HG02973 (cell line): ENCODE data around the gene VTCN1.

ENCODE experiments used
- ATAC-seq: cut with Tn5 transposase; IDR thresholded peaks from one replicate; pipeline ENCODE4 v1.9.1; 2021; ENCODE audit warnings: moderate library complexity; ENCODE audit not compliant: unreplicated experiment

VTCN1 gene

DNA sequence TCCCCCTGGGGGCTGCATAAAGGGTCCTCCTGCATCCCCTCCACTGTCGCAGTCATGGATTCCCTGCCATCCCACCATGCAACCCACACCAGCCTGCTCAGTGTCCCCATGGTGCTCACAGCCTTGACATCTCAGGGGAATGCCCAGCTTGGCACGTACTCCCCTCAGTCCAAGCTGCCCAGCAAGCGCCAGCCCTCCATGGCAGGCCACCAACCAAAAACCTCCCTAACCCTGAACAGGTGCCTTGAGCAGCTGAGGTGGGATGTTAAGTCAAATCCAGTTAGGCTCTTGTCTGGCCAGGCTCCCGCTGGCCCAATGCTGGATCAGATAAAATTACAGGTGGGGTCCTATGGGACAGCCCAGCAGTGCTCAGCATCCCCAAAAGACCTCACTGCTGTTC lies 341 bp downstream of the VTCN1 start:
- ATAC-seq: no peak

- no peak for ATAC-seq
Observed at GRCh38 chr1:117209094-117209493, 1.6 kb downstream of the VTCN1 start.

- ATAC-seq: no peak
Observed at GRCh38 chr1:117208580-117208979, 2.1 kb downstream of the VTCN1 start.

DNA sequence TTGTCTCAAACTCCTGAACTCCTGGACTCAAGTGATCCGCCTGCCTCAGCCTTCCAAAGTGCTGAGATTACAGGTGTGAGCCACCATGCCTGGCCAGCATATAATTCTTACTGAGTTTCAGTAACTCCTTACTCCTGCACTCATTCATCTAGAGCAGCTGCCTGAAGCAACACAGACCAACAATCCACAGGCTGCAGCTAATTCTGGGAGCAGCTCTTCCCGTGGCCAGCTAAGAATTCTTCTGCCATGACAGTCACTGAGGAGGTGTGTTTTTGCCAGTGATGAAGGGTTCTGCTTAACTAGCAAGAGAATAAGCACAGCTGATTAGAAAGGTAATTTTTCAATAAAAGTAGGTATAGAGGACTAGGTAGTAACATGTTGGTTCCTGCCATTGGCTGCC lies 5.4 kb downstream of the VTCN1 start:
- ATAC-seq: no peak

DNA sequence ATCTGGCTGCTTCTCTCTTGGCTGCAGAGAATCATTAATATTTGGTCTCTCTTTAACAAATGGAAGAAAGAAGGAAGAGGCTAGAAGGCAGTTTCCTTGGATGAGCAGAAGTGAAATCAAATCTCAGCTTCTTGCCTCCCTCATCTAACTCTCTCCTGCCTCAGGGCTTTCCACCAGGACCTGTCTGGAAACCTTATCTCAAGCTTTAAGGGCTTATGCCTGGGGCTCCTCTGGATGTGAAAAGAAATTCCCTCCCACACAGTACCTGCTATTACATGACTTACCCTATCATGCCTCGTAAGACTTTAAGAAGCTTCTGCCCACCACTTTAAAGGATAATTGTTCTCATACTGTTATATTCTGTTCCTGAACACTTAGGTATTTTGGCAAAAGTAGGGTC lies 8.9 kb downstream of the VTCN1 start:
- no peak for ATAC-seq

DNA sequence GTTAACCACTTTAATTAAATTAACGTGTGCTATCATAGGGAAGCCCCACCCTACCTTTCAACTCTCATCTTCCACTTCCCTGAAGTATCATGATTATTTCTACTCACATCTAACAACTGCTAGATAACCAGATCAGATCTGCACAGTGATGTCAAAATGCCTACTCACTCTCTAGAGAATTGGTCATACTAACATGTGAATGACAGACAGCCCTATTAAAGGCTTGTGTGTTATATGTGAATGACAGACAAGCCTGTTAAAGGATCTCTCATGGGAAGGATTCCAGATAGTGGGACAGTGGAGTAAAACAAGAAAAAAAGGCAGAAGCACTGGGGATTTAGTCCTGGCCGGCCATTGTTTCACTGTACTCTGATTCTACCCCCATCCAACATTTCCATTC lies 12.6 kb downstream of the VTCN1 start:
- no peak for ATAC-seq

DNA sequence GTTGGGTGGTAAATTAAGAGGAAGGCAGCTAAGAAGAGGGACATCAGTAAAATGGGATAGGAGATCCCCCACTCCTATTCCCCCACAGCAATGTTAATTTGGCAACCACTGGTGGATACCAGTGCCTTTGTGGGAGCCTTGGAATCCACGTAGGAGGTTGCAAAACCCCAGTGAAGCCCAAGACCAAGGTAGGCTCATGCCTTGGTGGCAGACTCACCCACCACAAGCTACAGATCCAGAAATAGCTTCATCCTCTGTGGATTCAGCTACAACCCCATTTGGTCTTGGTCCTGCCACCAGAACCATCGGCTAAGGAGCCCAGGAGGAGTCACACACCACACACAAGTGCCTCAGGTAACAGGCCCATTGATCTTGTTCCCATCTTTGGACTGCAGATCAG lies 21.0 kb downstream of the VTCN1 start:
- no peak for ATAC-seq

GRCh38 chr1:117188816-117189437 lies 21.8 kb downstream of the VTCN1 start:
- ATAC-seq: no peak

DNA sequence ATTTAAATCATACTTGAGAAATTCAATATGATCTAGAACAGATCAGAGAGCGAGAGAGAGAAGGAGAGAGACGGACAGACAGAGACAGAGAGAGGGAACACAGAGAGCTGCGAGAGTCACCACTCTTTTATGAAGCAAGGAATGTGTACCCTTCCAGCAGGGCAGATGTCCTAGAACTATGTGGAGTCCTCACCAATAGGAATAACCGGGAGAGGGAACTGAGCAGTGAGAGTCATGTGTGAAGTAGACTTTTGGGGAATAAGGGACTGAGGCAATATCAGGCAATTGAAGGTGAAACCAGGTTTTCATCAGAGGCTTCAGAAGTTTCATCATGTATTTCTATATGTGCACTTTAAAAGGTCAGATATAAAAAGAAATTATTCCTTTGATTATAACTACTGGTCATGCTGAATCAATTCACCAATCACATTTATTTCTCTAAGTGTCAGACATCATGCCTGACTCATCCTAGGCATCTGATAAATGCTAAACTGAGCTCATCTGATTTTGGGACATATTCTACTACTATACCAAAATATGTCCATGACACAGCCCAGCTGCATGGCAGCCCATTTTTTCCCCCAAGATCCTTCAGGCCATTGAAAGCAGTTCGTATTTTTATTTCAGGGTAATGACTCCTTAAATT lies 22.4 kb downstream of the VTCN1 start:
- ATAC-seq: no peak

- no peak for ATAC-seq
Observed at GRCh38 chr1:117183112-117183511, 27.6 kb downstream of the VTCN1 start.

DNA sequence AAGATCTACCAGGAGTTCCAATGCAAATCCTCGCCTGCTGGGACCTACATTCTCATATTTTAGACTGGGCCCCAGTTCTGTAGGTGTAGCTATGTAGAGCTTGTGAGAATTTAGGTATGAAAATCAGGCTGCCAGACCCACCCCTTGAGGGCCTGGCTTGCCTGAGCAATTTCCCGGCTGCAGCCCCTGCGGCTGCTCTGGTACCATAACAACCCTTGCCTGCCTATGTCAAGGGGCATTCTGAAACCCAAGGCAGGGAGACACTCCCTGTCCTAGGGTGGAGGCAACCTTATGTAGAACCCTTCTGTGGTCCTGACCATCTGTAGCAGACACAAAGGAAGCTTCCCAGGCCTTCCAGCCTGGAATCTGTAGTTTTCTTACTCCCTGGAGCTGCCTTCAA lies 28.4 kb downstream of the VTCN1 start:
- no peak for ATAC-seq

- no peak for ATAC-seq
Observed at GRCh38 chr1:117181630-117182041, 29.1 kb downstream of the VTCN1 start.

DNA sequence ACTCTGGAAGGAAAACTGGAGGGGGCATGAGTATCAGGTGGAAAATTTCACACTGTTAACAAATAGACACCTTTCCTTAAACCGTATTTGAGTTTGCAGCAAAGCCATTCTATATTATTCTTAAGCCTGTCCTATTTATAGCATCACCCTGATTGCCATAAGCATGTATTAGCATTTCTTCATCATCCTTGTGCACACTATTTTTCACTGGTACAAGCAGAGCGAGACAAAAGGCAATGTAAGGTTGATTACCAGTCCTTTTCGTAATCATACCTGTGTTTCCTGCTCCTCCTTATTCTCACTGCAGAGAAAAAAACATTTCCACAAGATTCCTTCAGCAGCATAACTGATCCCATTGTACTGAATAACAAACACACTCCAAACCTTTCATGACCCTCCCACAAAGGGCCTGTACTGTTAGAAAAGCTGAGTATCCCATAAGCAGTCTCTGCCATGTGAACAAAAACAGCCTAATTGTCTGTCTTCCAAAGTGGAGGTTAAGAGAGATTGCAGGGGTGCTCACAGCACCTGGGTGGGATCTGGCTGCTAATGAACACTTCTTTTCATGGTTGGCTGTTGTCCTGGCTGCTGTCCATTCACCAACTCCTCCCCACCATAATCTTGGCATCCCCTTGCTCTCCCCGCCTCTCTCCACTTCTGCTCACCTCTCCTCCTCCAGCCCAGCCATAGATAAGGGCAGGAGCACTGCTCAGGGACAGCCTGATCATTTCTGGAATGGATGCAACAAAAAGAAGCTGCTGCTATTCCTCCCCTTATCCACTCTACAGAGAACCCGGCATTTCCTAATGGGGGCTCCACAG lies 30.4 kb downstream of the VTCN1 start:
- ATAC-seq: no peak

GRCh38 chr1:117179471-117179870 lies 31.3 kb downstream of the VTCN1 start:
- no peak for ATAC-seq

GRCh38 chr1:117178756-117179155 lies 32.0 kb downstream of the VTCN1 start:
- ATAC-seq: no peak

DNA sequence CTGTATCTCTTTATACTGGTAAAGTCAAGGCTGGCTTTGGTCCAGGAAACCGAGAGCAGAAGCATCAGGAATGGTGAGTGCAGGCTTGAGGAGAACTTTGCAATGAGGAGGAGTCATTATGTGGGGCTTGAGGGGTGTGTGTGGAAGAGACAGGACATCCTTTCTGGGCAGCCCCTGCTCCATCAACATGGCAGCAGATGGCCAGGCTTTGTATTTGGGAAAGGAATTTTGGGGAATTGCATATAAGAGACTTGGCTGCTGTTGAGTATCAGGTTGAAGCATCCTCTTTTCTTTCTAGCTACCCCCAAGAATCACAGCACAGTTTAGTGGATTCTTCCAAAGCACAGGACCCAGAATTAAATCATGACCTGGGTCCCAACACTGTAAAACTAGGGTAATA lies 33.4 kb downstream of the VTCN1 start:
- ATAC-seq: no peak

GRCh38 chr1:117176579-117176978 lies 34.1 kb downstream of the VTCN1 start:
- ATAC-seq: no peak

DNA sequence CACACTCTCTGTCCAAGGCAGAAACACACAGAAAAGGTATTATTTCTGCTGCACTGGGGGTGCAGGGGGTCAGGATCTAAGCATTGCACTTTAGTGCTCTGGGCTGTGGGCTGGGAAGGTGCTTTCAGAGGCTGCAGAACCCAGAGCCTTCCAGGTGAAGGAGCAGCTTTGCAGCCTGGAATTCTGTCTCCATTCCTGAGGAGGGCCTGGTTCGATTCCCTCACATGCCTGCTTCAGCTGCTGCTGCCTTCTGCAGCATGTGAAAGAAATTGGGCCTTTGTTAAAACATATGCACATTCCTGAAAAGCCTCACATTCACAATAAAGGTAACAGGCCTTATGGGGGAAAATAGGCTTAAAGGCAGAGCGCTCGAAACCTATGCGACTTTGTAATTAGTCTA lies 35.9 kb downstream of the VTCN1 start:
- ATAC-seq: no peak

DNA sequence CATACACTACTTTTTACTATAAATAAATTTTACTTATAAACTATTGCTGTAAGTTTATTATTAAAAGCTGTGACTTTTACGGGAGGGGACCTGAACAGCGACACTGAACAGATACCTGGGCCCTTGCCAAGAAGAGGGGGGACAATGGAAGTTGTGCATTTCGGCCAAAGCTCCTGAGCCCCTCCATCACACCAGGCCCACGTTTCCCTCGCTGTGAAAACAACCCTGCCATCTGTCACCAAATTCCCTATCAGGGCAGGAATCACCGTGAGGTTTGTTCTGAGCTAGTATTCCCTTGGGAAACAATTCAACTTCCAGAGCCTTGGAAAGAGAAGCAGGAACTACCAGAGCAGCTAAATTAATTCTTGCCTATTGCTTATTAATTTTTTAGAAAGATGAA lies 37.0 kb downstream of the VTCN1 start:
- ATAC-seq: no peak

GRCh38 chr1:117173006-117173405 lies 37.7 kb downstream of the VTCN1 start:
- ATAC-seq: no peak

- no peak for ATAC-seq
Observed at GRCh38 chr1:117171900-117172511, 38.7 kb downstream of the VTCN1 start.
